Adrenal gland (tissue), 5 donors: Measurements from ENCODE around the gene PCNX2.

Experiments
- CTCF ChIP-seq, 6 experiments: fragments of 450-650 bp in 4 of 6; fragments of 200-600 bp in 2 of 6; sonication (generic) in 1 of 6; IDR thresholded peaks; 1 replicate in 5 of 6; 2 replicates in 1 of 6; pipeline versions ENCODE4 v1.5.1 to v1.8.0; 2016 to 2021; ENCODE audit warnings: antibody characterized with exemption in 6 of 6, mild to moderate bottlenecking in 2 of 6, moderate library complexity in 1 of 6
- POLR2A ChIP-seq, 2 donors: fragments of 450-650 bp; IDR thresholded peaks; one replicate each; pipeline ENCODE4 v1.6.1; 2017; ENCODE audit warnings: antibody characterized with exemption in 2 of 2, mild to moderate bottlenecking in 2 of 2, moderate library complexity in 1 of 2
- donor health status: DM: no; HTN: no; CAD: no.

GRCh38 chr1:232979558-232979957, 316.0 kb downstream of the PCNX2 start:
- TF ChIP-seq POLR2A (IDR thresholded peaks at IDR 0.05) (no peak), CTCF (IDR thresholded peaks at IDR 0.05) (no peak)
